ENCODE data around the gene INTS6.

Gene INTS6

GRCh38 chr13:51325837-51326236 lies 127.0 kb downstream of the INTS6 start:
- ATAC-seq: no peak; the same call in 2 of the 3 replicates
- TF ChIP-seq CSDC2 (CRISPR knock-in tag; IDR thresholded peaks at IDR 0.05) (no peak), ZNF8 (CRISPR knock-in tag; IDR thresholded peaks at IDR 0.05) (no peak), POU6F1 (CRISPR knock-in tag; IDR thresholded peaks at IDR 0.05; ENCODE audit: borderline replicate concordance, low read depth) (no peak), RARB (CRISPR knock-in tag; IDR thresholded peaks at IDR 0.05) (no peak), ZNF565 (CRISPR knock-in tag; conservative IDR thresholded peaks at IDR 0.05; ENCODE audit: low read depth) (no peak), OSR1 (CRISPR knock-in tag; IDR thresholded peaks at IDR 0.05) (no peak), PATZ1 (CRISPR knock-in tag; IDR thresholded peaks at IDR 0.05; ENCODE audit: borderline replicate concordance) (no peak), BACH2 (CRISPR knock-in tag; IDR thresholded peaks at IDR 0.05; ENCODE audit: borderline replicate concordance) (no peak), ZNF70 (CRISPR knock-in tag; IDR thresholded peaks at IDR 0.05) (no peak), CSRNP3 (CRISPR knock-in tag; IDR thresholded peaks at IDR 0.05) (no peak), CREB5 (CRISPR knock-in tag; IDR thresholded peaks at IDR 0.05; ENCODE audit: low read depth) (no peak)

GRCh38 chr13:51324714-51325420 lies 128.0 kb downstream of the INTS6 start:
- no peak for ATAC-seq
- no peak for TF ChIP-seq ARNTL (CRISPR knock-in tag; IDR thresholded peaks at IDR 0.05; ENCODE audit: borderline replicate concordance, low read depth)
- TF ChIP-seq OSR1 (CRISPR knock-in tag; IDR thresholded peaks at IDR 0.05): no peak
- no peak for TF ChIP-seq ZFP3 (CRISPR knock-in tag; IDR thresholded peaks at IDR 0.05)
- TF ChIP-seq ZC3H10 (CRISPR knock-in tag; IDR thresholded peaks at IDR 0.05): no peak
- TF ChIP-seq TOX (CRISPR knock-in tag; IDR thresholded peaks at IDR 0.05; ENCODE audit: borderline replicate concordance): no peak
- TF ChIP-seq ISL1 (CRISPR knock-in tag; IDR thresholded peaks at IDR 0.05): no peak
- no peak for TF ChIP-seq ZNF565 (CRISPR knock-in tag; conservative IDR thresholded peaks at IDR 0.05; ENCODE audit: low read depth)
- TF ChIP-seq ZNF70 (CRISPR knock-in tag; IDR thresholded peaks at IDR 0.05): no peak
- TF ChIP-seq CSDC2 (CRISPR knock-in tag; IDR thresholded peaks at IDR 0.05): no peak
- no peak for TF ChIP-seq SNAI2 (CRISPR knock-in tag; IDR thresholded peaks at IDR 0.05)
- no peak for TF ChIP-seq PPARA (CRISPR knock-in tag; IDR thresholded peaks at IDR 0.05; ENCODE audit: borderline replicate concordance)
- TF ChIP-seq TCF4 (CRISPR knock-in tag; IDR thresholded peaks at IDR 0.05; ENCODE audit: borderline replicate concordance): no peak

GRCh38 chr13:51323824-51324511 lies 128.9 kb downstream of the INTS6 start:
- TF ChIP-seq TCF4 (CRISPR knock-in tag; IDR thresholded peaks at IDR 0.05; ENCODE audit: borderline replicate concordance) (no peak), ARNTL (CRISPR knock-in tag; IDR thresholded peaks at IDR 0.05; ENCODE audit: borderline replicate concordance, low read depth) (no peak), RARB (CRISPR knock-in tag; IDR thresholded peaks at IDR 0.05) (no peak), ESRRG (CRISPR knock-in tag; IDR thresholded peaks at IDR 0.05) (no peak), OSR1 (CRISPR knock-in tag; IDR thresholded peaks at IDR 0.05) (no peak), ZNF565 (CRISPR knock-in tag; conservative IDR thresholded peaks at IDR 0.05; ENCODE audit: low read depth) (no peak), CREB5 (CRISPR knock-in tag; IDR thresholded peaks at IDR 0.05; ENCODE audit: low read depth) (no peak), GLIS3 (CRISPR knock-in tag; IDR thresholded peaks at IDR 0.05) (no peak)
- ATAC-seq: no peak
